Gastroesophageal sphincter (tissue), 3 donors: ENCODE measurements around the gene SMARCA2.

Source experiments
- CTCF ChIP-seq, 4 experiments: fragments of 200-600 bp in 2 of 4; fragments of 450-650 bp in 2 of 4; sonication (generic) in 1 of 4; IDR thresholded peaks; one replicate each; pipeline ENCODE4 v1.5.1; 2017 to 2019; ENCODE audit warnings: antibody characterized with exemption in 4 of 4, mild to moderate bottlenecking in 2 of 4, moderate library complexity in 2 of 4
- POLR2A ChIP-seq, 2 donors: fragments of 450-650 bp; IDR thresholded peaks; one replicate each; pipeline ENCODE4 v1.6.1; 2017; ENCODE audit warnings: antibody characterized with exemption in 2 of 2, mild to moderate bottlenecking in 2 of 2, moderate library complexity in 1 of 2
- POLR2AphosphoS5 ChIP-seq: sonication (generic); formaldehyde crosslinking; IDR thresholded peaks from one replicate; pipeline ENCODE4 v1.6.1; 2017; ENCODE audit warnings: antibody characterized with exemption

GRCh38 chr9:2229109-2229721 lies 214.1 kb downstream of the SMARCA2 start:
- no peak for TF ChIP-seq POLR2A (IDR thresholded peaks at IDR 0.05)
- TF ChIP-seq CTCF (IDR thresholded peaks at IDR 0.05) = no peak
- TF ChIP-seq POLR2AphosphoS5 = no peak
